ENCODE results near the gene FFAR4. TPM values are rescaled to one million over a fixed set of nuclear protein-coding genes. Genes with fewer than 3 reads are reported as not detected.
A peak's percentile ranks its signal among the peaks of the same experiment; 100 is the strongest.

The FFAR4 gene
- total and polyA plus RNA-seq, 2 of the 8 experiments (the other 6 are each of a cell fraction or from before 2014, with no cell fraction given), result not detected

GRCh38 chr10:93535293-93535692 lies 31.2 kb upstream of the FFAR4 start:
- H2BK120ac ChIP-seq (replicated peaks; ENCODE audit: low read depth, low read length), result no peak overlapping the region
- 83% methylated on average over 5 of the region's 5 CpGs; no CpG with 5 or more reads in 1 of the 2 experiments for WGBS, 2 experiments (ENCODE audit: extremely low coverage in 1 of 2, insufficient coverage in 1 of 2, insufficient read length in 1 of 2, insufficient replicate concordance in 2 of 2, low coverage in 1 of 2, low lambda C conversion rate in 2 of 2, missing lambda C conversion rate in 1 of 2)
- H2AK5ac ChIP-seq (ENCODE audit: low read depth, low read length), result no peak overlapping the region
- H3K79me2 ChIP-seq (ENCODE audit: control insufficient read depth in 1 of 2, insufficient read depth in 2 of 2, low read length in 2 of 2), result no peaks in the 10 kb centered on the region
- H3K27me3 ChIP-seq (replicated peaks in 1 of 4; ENCODE audit: control insufficient read depth in 3 of 4, extremely low read depth in 1 of 4, insufficient read depth in 3 of 4, low read length in 3 of 4), result no peaks in the 10 kb centered on the region
- FAIRE-seq (peak; percentile 62), DNase-seq (ENCODE audit: low read depth in 1 of 2, low spot score in 2 of 2) (peak in 1 of 2 experiments; percentile 50)
- no peak overlapping the region for H3K27ac ChIP-seq (ENCODE audit: low read depth, low read length)
- H2BK15ac ChIP-seq (ENCODE audit: low read length), result no peak overlapping the region
- 0 out of 7 replicates have a peak, but pooled peaks cover 0 to 3% (median 0%) of the 10 kb centered on the region in 4 experiments for H3K4me1 ChIP-seq (replicated peaks in 1 of 4; ENCODE audit: control insufficient read depth in 3 of 4, insufficient read depth in 4 of 4, low read length in 3 of 4)
- H3K36me3 ChIP-seq (ENCODE audit: control insufficient read depth in 2 of 4, insufficient read depth in 4 of 4, low read length in 3 of 4), result no peaks in the 10 kb centered on the region
- H3K14ac ChIP-seq (ENCODE audit: insufficient read length), result no peak overlapping the region
- no peak overlapping the region for H2BK12ac ChIP-seq (ENCODE audit: low read depth, low read length)
- no peak overlapping the region for H3K4me2 ChIP-seq (ENCODE audit: insufficient read depth in 1 of 2, low read depth in 2 of 2, low read length in 2 of 2)
- no peak overlapping the region for H3K9ac ChIP-seq (replicated peaks in 1 of 4; ENCODE audit: extremely low read depth in 1 of 4, low read depth in 3 of 4, low read length in 3 of 4)
- no peak overlapping the region for H3K56ac ChIP-seq (replicated peaks; ENCODE audit: insufficient read length, low read depth, low read length)
- no peak overlapping the region for H3K23ac ChIP-seq (ENCODE audit: insufficient read length)
- CTCF ChIA-PET (ENCODE audit: partially characterized antibody), result interaction anchor here (0.5 to 6.2 kb wide), 13 partner anchors 8 to 292 kb away, joined by 3 to 55 read pairs (median 4); no protein-coding TSS in a partner anchor
- no peak overlapping the region for H4K91ac ChIP-seq (replicated peaks; ENCODE audit: insufficient read length, low read length)
- TF ChIP-seq RAD21 (IDR thresholded peaks at IDR 0.05 in 1 of 2, conservative IDR thresholded peaks at IDR 0.05 in 1 of 2; ENCODE audit: low read depth in 2 of 2, low read length in 2 of 2) (peak; percentile 18 to 36; a peak in 3 of 4 replicates), EP300 (IDR thresholded peaks at IDR 0.05; ENCODE audit: borderline replicate concordance in 1 of 2, low read depth in 2 of 2, low read length in 2 of 2) (no peak)
- TF ChIP-seq, protein P1, sequence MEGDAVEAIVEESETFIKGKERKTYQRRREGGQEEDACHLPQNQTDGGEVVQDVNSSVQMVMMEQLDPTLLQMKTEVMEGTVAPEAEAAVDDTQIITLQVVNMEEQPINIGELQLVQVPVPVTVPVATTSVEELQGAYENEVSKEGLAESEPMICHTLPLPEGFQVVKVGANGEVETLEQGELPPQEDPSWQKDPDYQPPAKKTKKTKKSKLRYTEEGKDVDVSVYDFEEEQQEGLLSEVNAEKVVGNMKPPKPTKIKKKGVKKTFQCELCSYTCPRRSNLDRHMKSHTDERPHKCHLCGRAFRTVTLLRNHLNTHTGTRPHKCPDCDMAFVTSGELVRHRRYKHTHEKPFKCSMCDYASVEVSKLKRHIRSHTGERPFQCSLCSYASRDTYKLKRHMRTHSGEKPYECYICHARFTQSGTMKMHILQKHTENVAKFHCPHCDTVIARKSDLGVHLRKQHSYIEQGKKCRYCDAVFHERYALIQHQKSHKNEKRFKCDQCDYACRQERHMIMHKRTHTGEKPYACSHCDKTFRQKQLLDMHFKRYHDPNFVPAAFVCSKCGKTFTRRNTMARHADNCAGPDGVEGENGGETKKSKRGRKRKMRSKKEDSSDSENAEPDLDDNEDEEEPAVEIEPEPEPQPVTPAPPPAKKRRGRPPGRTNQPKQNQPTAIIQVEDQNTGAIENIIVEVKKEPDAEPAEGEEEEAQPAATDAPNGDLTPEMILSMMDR (IDR thresholded peaks at IDR 0.05; ENCODE audit: control extremely low read depth in 1 of 3, insufficient read depth in 1 of 3, low read depth in 1 of 3, low read length in 3 of 3), result peak; percentile 27 to 71 (median 62)
- H3K9me3 ChIP-seq (ENCODE audit: insufficient read depth in 2 of 2, low read depth in 1 of 2, low read length in 1 of 2), result no peaks in the 10 kb centered on the region
- POLR2A ChIA-PET (ENCODE audit: partially characterized antibody), result no interaction called here
- no peak overlapping the region for H4K5ac ChIP-seq (ENCODE audit: insufficient read length, low read depth, low read length)
- H4K8ac ChIP-seq (ENCODE audit: extremely low read depth, insufficient read depth, low read length), result peak overlapping the region; percentile 46; the same call in 1 of the 2 replicates
- H3K4ac ChIP-seq (replicated peaks; ENCODE audit: insufficient read length, low read depth, low read length), result no peak overlapping the region
- no peaks in the 10 kb centered on the region for H3K23me2 ChIP-seq (ENCODE audit: low read depth, low read length)
- H4K20me1 ChIP-seq (replicated peaks in 1 of 2; ENCODE audit: control insufficient read depth in 1 of 2, insufficient read depth in 2 of 2, low read length in 2 of 2), result no peaks in the 10 kb centered on the region
- H2BK20ac ChIP-seq (ENCODE audit: low read length), result no peak overlapping the region
- no peaks in the 10 kb centered on the region for H3K79me1 ChIP-seq (ENCODE audit: low read depth, low read length)
- H3K4me3 ChIP-seq (ENCODE audit: extremely low read depth in 1 of 4, insufficient read depth in 2 of 4, low read depth in 3 of 4, low read length in 4 of 4), result no peak overlapping the region
- 0 out of 2 replicates have a peak overlapping the region, but pooled peaks have one; percentile 30 for H2BK5ac ChIP-seq (ENCODE audit: low read depth, low read length)
- no peak overlapping the region for H3K18ac ChIP-seq (ENCODE audit: extremely low read depth, low read length)
- peak overlapping the region; percentile 98 for H2AFZ ChIP-seq (ENCODE audit: low read length)

Measured in H1 (cell line).